Activated CD4-positive, alpha-beta memory T cell treated with anti-CD3 and anti-CD28 coated beads, Interleukin-2, amount 10 ng/mL, durations not matched to agents 7 days and 5 days (primary cell): ENCODE measurements around the gene ZNF135. TPM values are rescaled to one million over a fixed set of nuclear protein-coding genes. Genes with fewer than 3 reads are reported as not detected.

Source experiments
- CTCF ChIA-PET: fragments of 350-600 bp; sonication (Branson Sonifier 250); formaldehyde crosslinking; loops from one replicate; lab custom pipeline; 2021; ENCODE audit warnings: antibody characterized with exemption, inconsistent platforms; lab: Charles Lee
- POLR2A ChIA-PET: fragments of 350-600 bp; sonication (Branson Sonifier 250); formaldehyde crosslinking; loops from one replicate; lab custom pipeline; 2021; ENCODE audit warnings: antibody characterized with exemption; lab: Charles Lee
- DNase-seq: peaks from one replicate; pipeline ENCODE4 v3.0.0-alpha.2; 2020
- H3K27ac Mint-ChIP-seq: one replicate; pipeline ENCODE4 v1.8.0; 2021; ENCODE audit warnings: mild to moderate bottlenecking, mixed read lengths
- H3K27me3 Mint-ChIP-seq: one replicate; pipeline ENCODE4 v1.8.0; 2021; ENCODE audit warnings: mixed read lengths
- H3K36me3 Mint-ChIP-seq: one replicate; pipeline ENCODE4 v1.8.0; 2021; ENCODE audit warnings: low read depth, mixed read lengths
- H3K4me1 Mint-ChIP-seq: one replicate; pipeline ENCODE4 v1.8.0; 2021; ENCODE audit warnings: mixed read lengths
- H3K4me3 Mint-ChIP-seq: one replicate; pipeline ENCODE4 v1.8.0; 2021; ENCODE audit warnings: mild to moderate bottlenecking, mixed read lengths
- H3K9me3 Mint-ChIP-seq: one replicate; pipeline ENCODE4 v1.8.0; 2021; ENCODE audit warnings: mixed read lengths
- total RNA-seq, 2 experiments: library from RNA; stranded (reverse); gene quantifications; one replicate each; pipeline ENCODE4 v1.2.3, GENCODE V29; 2021

Gene ZNF135
- total RNA-seq, 2 experiments from 2014 or later = not detected

DNA sequence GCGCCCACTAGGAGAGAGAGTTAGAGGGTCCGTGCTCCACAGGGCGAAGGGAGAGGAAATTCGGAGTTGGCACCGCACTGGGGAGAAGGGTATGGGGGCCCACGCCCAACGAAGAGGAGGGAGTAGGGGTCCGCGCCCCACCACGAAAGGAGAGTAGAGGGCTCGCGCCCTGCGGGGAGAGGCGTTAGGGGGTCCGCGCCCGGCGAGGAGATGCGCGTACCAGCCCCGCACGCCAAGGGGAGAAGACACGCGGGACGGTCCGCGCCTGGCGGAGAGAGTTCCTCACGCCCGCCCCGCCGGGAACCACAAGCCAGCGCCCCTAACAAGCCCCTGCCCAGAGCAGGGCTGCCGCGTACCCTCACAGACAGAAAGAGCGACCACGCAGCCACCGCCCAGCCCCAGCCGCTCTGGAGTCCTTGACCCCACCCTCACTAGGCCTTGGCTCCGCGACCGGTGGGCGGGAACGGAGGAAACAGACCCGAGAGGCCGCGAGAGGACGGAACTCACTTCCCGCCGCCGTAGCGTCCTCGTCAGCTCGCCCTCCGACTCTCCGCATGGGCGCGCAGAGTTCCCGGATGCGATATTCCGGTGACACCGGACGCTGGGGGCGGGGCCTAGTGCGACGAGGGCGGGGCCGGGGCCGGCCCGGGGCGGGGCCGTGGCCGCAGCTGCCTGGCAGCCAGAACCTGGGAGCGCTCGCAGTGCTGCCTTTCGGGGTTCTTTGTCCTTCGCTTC, 58.9 kb downstream of the ZNF135 start:
- DNase-seq = no peak
- H3K9me3 Mint-ChIP-seq = peaks cover 61% of the 10 kb centered on the region

DNA sequence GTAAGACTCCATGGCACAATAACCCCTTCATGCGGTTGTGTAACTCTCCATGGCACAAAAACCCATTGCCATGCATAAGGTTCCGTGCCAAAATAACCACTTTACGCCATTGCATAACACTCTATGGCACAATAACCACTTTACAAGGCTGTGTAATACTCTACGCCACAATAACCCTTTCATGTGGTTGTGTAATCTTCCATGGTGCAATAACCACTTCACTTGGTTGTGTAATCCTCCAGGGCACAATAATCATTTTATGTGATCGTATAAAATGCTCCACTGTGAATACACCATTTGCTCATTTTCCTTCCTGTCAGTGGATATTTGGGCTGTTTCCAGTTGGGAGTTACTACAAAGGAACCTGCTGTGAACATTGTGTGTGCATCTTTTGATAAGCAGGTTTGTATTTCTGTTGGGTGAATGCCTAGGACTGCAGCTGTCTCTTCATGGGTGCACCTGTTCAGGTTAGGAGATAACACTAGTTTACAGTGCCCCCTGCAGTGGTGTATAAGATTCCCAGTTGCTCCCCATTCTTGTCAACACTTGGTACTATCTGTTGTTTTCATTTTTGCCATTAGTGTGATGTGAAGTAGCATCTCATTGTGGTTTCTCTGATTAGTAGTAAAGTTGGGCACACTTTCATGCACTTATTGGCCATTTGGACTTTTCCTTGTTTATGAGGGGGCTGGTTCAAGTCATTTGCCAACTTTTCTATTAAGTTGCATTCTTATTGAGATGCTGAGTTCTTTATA, 60.1 kb downstream of the ZNF135 start:
- Mint-ChIP-seq H3K27ac (no peak overlapping the region), H3K36me3 (peaks cover 28% of the 10 kb centered on the region), H3K9me3 (peaks cover 69% of the 10 kb centered on the region), H3K4me1 (no peaks in the 10 kb centered on the region), H3K27me3 (no peaks in the 10 kb centered on the region), H3K4me3 (no peak overlapping the region)
- CTCF ChIA-PET = no interaction called here
- POLR2A ChIA-PET = no interaction called here
- DNase-seq = no peak

More for the DNA sequence above, 58.9 kb downstream of the ZNF135 start:
- H3K4me1 Mint-ChIP-seq = no peaks in the 10 kb centered on the region
- H3K4me3 Mint-ChIP-seq = no peak overlapping the region
- ChIA-PET POLR2A (no interaction called here), CTCF (no interaction called here)
- H3K27me3 Mint-ChIP-seq = no peaks in the 10 kb centered on the region
- no peak overlapping the region for H3K27ac Mint-ChIP-seq
- peaks cover 26% of the 10 kb centered on the region for H3K36me3 Mint-ChIP-seq

Other genes with a start within 250 kb of the ZNF135 start
- gene ZNF552, start 244.4 kb upstream of the ZNF135 start, total RNA-seq = 1 to 10 TPM; 8.4 to 8.6 TPM
- 10 to 100 TPM; 14.0 to 14.6 TPM for gene ZNF587B, start 229.0 kb upstream of the ZNF135 start, total RNA-seq
- 10 to 100 TPM; 34.9 to 36.2 TPM for gene ZNF587, start 209.4 kb upstream of the ZNF135 start, total RNA-seq
- 1 to 10 TPM; 9.3 to 9.6 TPM for gene ZNF814, start 170.2 kb upstream of the ZNF135 start, total RNA-seq
- 10 to 100 TPM; 16.7 to 20.1 TPM for gene ZNF417, start 142.7 kb upstream of the ZNF135 start, total RNA-seq
- gene ZNF418, start 123.9 kb upstream of the ZNF135 start, total RNA-seq = 1 to 10 TPM; 3.0 to 3.7 TPM
- gene ZNF256, start 111.6 kb upstream of the ZNF135 start, total RNA-seq = 1 to 10 TPM; 5.8 to 6.1 TPM
- gene C19orf18, start 84.7 kb upstream of the ZNF135 start, total RNA-seq = under 1 TPM in 1 of 2 experiments, not detected in 1; 0.40 TPM
- gene ZNF606, start 56.5 kb upstream of the ZNF135 start, total RNA-seq = 1 to 10 TPM; 9.6 to 9.7 TPM
- not detected for gene ZSCAN1, start 25.3 kb upstream of the ZNF135 start, total RNA-seq
- 10 to 100 TPM in 1 of 2 experiments, 1 to 10 TPM in 1; 9.8 to 11.6 TPM for gene ZSCAN18, start 38.9 kb downstream of the ZNF135 start, total RNA-seq
- gene ZNF329, start 91.5 kb downstream of the ZNF135 start, total RNA-seq = 1 to 10 TPM; 4.5 to 4.6 TPM
- gene ZNF274, start 123.8 kb downstream of the ZNF135 start, total RNA-seq = 10 to 100 TPM; 27.0 to 29.2 TPM
- gene ZNF544, start 169.6 kb downstream of the ZNF135 start, total RNA-seq = 10 to 100 TPM; 47.5 to 50.0 TPM
- 1 to 10 TPM; 4.5 TPM for gene ZNF8, start 219.7 kb downstream of the ZNF135 start, total RNA-seq
- gene ERVK3-1, start 246.1 kb downstream of the ZNF135 start, total RNA-seq = 10 to 100 TPM; 53.8 to 60.1 TPM